Measurements from ENCODE around the gene HIVEP1. TPM values are rescaled to one million over a fixed set of nuclear protein-coding genes. Genes with fewer than 3 reads are reported as not detected.
"Not testable (repeated sequence)": the region's sequence is repeated elsewhere in the genome, so short reads cannot be mapped to it uniquely, and the experiment has no call there.

Gene HIVEP1
- total and polyA plus RNA-seq, 12 donors, result 3.4 to 20.9 (median 13.3) TPM

DNA sequence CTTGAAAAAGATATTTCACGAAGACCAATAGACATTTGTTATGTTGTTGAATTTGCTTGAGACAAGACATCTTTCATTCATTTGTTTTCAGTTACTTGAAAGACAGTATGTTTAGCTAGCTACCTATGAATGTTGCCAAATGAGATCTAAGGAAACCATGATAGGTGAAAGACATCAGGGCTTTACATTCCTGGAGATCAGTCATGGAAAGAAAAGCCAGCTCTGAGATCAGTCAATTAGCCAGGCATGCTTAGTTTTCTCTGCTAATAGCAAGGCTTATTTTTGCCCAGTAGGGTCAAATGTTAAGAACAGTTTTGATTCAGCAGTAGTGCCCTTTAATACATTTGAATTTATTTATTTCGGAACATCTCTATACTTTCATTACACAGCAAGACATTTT is 161.5 kb downstream of the HIVEP1 start:
- DNase-seq, result no peak
- 87% methylated on average over 2 of the region's 2 CpGs for WGBS, 2 donors
- no peaks in the 10 kb centered on the region for H3K27me3 ChIP-seq
- TF ChIP-seq, protein P1, sequence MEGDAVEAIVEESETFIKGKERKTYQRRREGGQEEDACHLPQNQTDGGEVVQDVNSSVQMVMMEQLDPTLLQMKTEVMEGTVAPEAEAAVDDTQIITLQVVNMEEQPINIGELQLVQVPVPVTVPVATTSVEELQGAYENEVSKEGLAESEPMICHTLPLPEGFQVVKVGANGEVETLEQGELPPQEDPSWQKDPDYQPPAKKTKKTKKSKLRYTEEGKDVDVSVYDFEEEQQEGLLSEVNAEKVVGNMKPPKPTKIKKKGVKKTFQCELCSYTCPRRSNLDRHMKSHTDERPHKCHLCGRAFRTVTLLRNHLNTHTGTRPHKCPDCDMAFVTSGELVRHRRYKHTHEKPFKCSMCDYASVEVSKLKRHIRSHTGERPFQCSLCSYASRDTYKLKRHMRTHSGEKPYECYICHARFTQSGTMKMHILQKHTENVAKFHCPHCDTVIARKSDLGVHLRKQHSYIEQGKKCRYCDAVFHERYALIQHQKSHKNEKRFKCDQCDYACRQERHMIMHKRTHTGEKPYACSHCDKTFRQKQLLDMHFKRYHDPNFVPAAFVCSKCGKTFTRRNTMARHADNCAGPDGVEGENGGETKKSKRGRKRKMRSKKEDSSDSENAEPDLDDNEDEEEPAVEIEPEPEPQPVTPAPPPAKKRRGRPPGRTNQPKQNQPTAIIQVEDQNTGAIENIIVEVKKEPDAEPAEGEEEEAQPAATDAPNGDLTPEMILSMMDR (IDR thresholded peaks at IDR 0.05), result no peak
- H3K4me1 ChIP-seq, result no peaks in the 10 kb centered on the region
- no peak overlapping the region for H3K4me3 ChIP-seq
- H3K36me3 ChIP-seq, result no peaks in the 10 kb centered on the region
- no peak for ATAC-seq
- peaks cover 0 to 5% (median 0%) of the 10 kb centered on the region in 11 donors for H3K9me3 ChIP-seq
- no peak overlapping the region for H3K27ac ChIP-seq
- intact Hi-C loops (cut with DNase I), result no loop called here

DNA sequence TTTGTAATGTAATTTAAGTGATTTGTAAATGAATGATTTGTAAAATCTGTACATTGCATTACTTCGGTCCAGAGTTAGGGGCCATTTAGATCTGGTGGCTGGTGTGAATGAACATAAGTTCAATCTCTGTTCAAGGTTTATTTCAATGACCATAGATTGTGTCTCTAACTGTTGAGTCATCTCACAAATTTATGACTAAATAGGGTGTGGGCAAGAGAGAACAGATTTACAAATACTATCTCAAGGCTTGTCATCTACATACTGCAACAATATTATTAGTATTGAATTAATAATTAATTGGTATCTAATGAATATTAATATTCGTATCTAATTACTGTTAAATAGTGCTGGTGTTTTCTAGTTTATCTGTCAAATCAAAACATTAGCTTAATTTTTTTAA is 162.8 kb downstream of the HIVEP1 start:
- no peak overlapping the region for H3K27ac ChIP-seq
- ATAC-seq (no peak), DNase-seq (no peak)
- no peaks in the 10 kb centered on the region for H3K36me3 ChIP-seq
- no peak overlapping the region for H3K4me3 ChIP-seq
- intact Hi-C loops (cut with DNase I), result no loop called here
- H3K27me3 ChIP-seq, result no peaks in the 10 kb centered on the region
- H3K9me3 ChIP-seq, result peaks cover 0 to 5% (median 0%) of the 10 kb centered on the region in 11 donors
- TF ChIP-seq, protein P1 (IDR thresholded peaks at IDR 0.05), result no peak
- no peaks in the 10 kb centered on the region for H3K4me1 ChIP-seq
- WGBS, 2 donors, result 95 to 96% methylated on average over 2 of the region's 2 CpGs

DNA sequence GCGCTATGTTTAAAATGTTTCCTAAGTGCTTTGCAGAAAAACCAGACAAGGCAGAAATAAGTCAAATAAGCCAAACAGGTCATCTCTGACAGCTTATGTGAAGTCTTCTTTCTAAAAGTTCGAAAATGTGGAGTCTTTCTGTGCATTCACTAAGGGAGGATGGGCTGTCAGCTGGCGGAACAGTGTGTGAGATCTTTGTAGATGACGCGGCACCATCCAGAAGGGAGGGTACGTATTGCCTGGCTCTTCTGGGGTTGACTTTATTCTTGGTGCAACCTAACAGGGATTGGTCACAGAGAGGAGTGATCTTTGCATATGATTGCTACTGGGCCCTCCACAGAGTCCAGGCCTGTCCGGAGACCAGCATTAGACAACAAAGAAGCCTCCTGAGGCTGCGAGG is 163.5 kb downstream of the HIVEP1 start:
- 97 to 98% methylated on average over 8 of the region's 8 CpGs for WGBS, 2 donors
- no peak overlapping the region for H3K27ac ChIP-seq
- DNase-seq, result no peak
- no peak overlapping the region for H3K4me3 ChIP-seq
- no peak for ATAC-seq
- H3K9me3 ChIP-seq, result peaks cover 0 to 5% (median 0%) of the 10 kb centered on the region in 11 donors
- no peaks in the 10 kb centered on the region for H3K27me3 ChIP-seq
- TF ChIP-seq, protein P1 (IDR thresholded peaks at IDR 0.05), result no peak
- H3K4me1 ChIP-seq, result no peaks in the 10 kb centered on the region
- intact Hi-C loops (cut with DNase I), result no loop called here
- H3K36me3 ChIP-seq, result no peaks in the 10 kb centered on the region

GRCh38 chr6:12176782-12177181 is 164.7 kb downstream of the HIVEP1 start:
- H3K27me3 ChIP-seq; H3K4me3 ChIP-seq; H3K4me1 ChIP-seq; intact Hi-C loops (cut with DNase I); H3K27ac ChIP-seq; ATAC-seq; DNase-seq; H3K36me3 ChIP-seq; H3K9me3 ChIP-seq: not testable (repeated sequence)
- WGBS, 2 donors, result 95% methylated on average over 3 of the region's 3 CpGs

- H3K4me1 ChIP-seq, result no peaks in the 10 kb centered on the region
- peaks cover 0 to 5% (median 0%) of the 10 kb centered on the region in 11 donors for H3K9me3 ChIP-seq
- H3K27ac ChIP-seq, result no peak overlapping the region
- no peak overlapping the region for H3K4me3 ChIP-seq
- ATAC-seq (no peak), DNase-seq (no peak)
- TF ChIP-seq, protein P1 (IDR thresholded peaks at IDR 0.05), result no peak
- intact Hi-C loops (cut with DNase I), result no loop called here
- no peaks in the 10 kb centered on the region for H3K27me3 ChIP-seq
- 61 to 62% methylated on average over 3 of the region's 3 CpGs for WGBS, 2 donors
- H3K36me3 ChIP-seq, result no peaks in the 10 kb centered on the region
These were observed 166.4 kb downstream of the HIVEP1 start for GRCh38 chr6:12178521-12178920.

All from heart right ventricle (tissue), 16 donors.